GM19397 (cell line): ENCODE measurements around the gene DIABLO.
"Not testable (repeated sequence)": the region's sequence is repeated elsewhere in the genome, so short reads cannot be mapped to it uniquely, and the experiment has no call there.

Experiments
- ATAC-seq: cut with Tn5 transposase; IDR thresholded peaks from one replicate; pipeline ENCODE4 v1.9.1; 2021; ENCODE audit warnings: mild to moderate bottlenecking, moderate library complexity; ENCODE audit not compliant: unreplicated experiment

The DIABLO gene

DNA sequence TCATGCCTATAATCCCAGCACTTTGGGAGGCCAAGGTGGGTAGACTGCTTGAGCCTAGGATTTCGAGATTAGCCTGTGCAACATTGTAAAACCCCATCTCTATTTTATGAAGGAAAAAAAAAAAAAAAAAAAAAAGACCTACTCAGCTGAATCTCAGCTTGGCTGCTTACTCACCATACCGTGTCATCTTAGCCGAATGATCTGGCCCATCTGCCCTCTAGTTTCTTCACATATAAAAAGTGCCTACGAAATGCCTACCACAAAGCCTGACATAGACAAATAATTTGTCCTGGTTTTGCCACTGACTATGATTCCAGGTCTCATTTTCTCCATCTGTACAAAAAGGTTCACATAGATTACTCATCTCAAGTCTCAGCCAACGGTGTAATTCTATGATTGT lies 10.1 kb downstream of the DIABLO start:
- no peak for ATAC-seq

GRCh38 chr12:122208073-122208820 lies 17.6 kb downstream of the DIABLO start:
- no peak for ATAC-seq

GRCh38 chr12:122207391-122207790 lies 18.5 kb downstream of the DIABLO start:
- no peak for ATAC-seq

DNA sequence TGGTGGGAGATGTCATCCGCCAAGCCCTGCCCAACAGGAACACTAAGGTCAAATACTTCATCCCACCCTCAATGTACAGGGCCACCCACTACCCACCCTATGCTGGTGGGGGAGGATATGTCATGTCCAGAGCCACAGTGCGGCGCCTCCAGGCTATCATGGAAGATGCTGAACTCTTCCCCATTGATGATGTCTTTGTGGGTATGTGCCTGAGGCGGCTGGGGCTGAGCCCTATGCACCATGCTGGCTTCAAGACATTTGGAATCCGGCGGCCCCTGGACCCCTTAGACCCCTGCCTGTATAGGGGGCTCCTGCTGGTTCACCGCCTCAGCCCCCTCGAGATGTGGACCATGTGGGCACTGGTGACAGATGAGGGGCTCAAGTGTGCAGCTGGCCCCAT lies 18.9 kb downstream of the DIABLO start:
- ATAC-seq = no peak

- no peak for ATAC-seq
These were observed 19.6 kb downstream of the DIABLO start for GRCh38 chr12:122206111-122206881.

DNA sequence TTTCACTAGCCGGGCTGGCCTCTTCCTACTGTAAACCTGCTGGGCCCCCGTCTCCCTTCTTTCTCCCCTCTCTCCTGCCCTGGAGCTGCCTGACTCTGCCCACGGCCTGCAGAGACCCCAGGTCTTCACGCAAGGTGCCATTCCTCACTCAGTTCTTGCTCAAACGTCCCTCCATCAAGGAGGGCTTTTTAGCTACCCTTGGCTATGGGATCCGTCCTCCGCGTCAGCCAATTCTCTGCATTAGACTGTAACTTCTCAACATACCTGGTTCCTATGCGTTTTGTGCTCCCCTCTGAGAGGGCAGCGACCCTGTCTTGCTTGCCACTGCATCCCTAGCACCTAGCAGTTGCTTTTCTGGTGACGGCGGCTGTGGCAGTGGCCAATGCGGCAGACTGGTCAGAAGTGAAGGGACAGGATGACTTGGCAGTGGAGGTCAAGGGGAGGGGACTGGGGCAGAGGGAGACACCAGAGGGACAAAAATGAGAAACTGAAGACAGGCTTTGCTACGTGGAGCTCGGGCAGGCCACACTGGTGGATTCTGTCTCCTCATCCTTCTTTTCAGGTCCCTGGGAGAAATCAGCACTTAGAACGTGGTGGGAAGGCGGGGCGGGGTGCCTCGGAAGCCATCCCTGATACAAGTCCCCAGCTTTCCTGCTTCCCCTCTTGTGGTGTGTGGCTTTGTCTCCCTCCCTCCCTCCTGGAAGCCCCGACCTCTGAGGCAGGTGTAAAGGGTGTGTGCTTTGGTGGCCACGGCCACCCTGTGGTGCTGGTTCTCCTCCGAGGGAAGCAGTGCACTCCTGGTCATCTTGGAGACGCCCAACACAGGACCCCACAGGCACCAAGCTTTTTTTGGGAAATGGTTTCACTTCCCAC lies 20.6 kb downstream of the DIABLO start:
- no peak for ATAC-seq

DNA sequence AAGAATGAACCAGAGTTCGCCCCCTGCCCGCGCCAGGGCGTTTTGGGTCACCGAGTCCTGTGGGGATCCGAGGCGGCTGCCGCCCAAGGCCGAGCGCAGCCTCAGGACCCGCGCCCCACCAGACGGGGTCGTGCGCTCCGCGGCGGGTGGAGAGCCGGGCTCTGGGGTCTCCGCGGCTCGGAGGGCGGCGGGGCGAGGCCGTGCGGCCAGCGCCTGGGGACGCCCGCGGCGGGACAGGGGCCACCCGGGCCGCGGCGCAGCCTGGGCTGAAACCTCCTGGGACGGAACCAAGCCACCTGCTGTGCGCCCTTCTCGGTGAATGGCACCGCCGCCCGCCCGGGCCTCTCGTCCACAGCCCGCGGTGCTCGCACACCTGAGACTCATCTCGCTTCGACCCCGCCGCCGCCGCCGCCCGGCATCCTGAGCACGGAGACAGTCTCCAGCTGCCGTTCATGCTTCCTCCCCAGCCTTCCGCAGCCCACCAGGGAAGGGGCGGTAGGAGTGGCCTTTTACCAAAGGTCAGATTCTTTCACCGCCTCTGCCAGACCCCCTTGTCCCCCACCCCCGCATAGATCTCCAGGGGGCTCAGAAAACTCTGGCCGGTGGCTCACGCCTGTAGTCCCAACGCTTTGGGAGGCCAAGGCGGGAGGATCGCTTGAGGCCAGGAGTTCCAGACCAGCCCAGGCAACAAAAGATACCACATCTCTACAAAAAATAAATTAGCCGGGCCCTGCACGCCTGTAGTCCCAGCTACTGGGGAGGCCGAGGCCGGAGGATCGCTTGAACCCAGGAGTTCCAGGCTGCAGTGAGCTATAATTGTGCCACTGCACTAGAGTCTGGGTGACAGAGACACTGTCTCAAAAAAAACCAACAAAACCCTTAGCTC lies 21.4 kb downstream of the DIABLO start:
- ATAC-seq = no peak

- ATAC-seq = no peak
These were observed 22.3 kb downstream of the DIABLO start, which contains the start of gene B3GNT4 for GRCh38 chr12:122203301-122204166. Gene B3GNT4 (plus strand): TSS chr12:122203709. CDS start chr12:122204619, 910 bp downstream.

DNA sequence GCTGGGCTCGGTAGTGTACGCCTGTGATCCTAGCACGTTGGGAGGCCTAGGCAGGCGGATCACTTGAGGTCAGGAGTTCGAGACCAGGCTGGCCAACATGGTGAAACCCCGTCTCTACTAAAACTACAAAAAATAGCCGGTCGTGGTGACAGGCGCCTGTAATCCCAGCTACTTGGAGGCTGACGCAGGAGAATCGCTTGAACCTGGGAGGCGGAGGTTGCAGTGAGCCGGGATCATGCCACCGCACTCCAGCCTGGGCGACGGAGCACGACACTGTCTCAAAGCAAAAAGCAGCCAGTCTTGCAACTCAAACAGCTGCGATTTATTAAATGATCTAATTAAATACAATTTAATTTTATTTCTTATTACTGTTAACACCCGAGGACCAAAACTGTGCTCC lies 23.0 kb downstream of the DIABLO start:
- not testable (repeated sequence) for ATAC-seq

DNA sequence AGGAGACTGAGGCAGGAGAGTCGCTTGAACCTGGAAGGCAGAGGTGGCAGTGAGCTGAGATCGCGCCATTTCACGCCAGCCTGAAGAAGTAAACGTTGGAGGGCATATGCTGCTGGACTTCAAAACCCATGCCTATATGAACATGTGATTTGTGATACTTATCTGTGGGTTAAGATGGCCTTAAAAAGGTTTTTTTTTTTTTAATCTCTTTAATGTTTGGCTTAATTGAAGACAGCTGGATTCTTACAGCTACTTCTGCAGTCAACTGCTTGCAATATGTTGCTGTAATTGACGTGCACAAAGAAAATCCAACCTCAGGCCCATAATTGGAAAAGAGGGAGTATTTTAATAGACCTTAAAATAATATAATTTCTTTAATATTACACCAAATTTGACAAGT lies 23.8 kb downstream of the DIABLO start:
- ATAC-seq = no peak

DNA sequence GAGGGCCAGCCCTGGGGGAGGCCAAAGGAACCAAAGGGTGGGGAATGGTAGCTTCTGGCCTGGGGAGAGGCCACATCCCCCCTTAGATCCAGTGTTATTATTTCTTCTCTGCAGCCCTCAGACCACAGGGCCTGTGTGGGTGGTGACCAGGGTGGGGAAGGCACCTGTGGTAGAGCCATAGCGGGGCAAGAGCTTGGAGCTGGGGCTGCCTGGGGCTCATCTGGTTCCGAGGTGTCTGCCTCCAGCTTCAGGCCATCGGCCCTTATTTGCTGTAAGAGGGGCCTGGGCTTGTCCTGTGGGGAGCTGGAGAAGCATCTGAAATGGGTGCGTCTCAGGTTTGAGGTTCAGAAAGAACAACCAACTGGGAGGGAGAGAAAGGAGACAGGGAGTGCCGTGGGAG lies 24.5 kb downstream of the DIABLO start:
- ATAC-seq = no peak

DNA sequence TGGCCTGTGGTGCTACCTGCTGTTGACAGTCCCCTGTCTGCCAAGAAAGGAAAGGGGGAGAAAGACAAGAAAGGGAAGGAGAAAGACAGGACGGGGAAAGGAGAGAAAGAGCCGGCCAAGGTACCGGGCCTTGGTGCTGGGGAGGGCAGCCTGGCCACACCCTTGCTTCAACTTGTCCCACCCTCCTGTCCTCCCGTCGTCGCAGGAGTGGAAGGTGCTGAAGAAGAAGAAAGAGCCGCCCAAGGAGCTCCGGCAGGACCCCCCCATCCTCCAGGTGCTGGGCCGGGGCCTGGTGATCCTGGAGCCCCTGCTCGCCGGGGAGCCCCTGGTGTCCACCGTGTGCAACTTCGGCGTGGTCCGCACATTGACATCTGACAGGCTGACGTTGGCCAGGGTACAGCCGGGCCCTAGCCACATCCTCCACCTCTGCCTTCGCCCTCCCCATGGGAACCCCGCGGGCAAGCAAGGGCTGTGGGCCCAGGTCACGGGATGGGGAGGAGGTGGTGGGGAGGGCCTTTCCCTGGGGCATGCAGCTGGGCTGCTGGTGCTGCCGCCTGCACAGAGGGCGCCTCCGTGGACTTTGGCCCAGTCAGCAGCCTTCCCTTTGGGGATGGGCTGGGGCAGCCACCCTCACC lies 25.2 kb downstream of the DIABLO start:
- ATAC-seq = no peak

DNA sequence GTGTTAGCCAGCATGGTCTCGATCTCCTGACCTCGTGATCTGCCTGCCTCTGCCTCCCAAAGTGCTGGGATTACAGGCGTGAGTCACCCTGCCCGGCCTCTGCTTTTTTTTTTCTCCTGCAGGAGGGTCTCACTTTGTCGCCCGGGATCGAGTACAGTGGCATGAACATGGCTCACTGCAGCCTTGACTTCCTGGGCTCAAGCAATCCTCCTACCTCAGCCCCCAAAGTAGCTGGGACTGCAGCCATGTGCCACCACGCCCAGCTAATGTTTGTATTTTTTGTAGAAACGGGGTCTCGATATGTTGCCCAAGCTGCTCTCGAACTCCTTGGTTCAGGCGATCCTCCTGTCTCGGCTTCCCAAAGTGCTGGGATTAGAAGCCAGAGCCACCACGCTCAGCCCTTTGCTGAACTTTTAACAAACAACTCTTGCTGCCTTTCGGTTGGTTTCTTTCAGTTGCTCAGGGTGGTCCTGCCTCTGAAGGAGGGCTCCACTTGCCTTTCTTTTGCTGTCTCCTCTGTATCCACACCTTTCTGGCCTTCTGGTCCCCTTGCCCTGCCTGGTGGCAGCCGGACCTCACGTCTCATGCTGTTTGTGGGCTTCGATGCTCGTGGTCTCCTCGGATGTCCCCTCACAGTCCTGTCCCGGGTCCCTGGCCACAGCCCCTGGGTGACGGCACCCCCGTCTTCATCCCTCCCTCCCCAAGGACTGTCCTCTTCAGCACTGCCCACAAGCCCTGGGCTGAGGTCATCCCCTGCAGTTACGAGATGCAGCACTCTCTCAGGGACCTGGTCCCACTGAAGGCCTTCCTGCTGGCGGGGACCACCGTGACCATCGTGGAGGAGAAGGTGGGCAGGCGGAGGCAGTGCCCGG lies 26.1 kb downstream of the DIABLO start:
- no peak for ATAC-seq

DNA sequence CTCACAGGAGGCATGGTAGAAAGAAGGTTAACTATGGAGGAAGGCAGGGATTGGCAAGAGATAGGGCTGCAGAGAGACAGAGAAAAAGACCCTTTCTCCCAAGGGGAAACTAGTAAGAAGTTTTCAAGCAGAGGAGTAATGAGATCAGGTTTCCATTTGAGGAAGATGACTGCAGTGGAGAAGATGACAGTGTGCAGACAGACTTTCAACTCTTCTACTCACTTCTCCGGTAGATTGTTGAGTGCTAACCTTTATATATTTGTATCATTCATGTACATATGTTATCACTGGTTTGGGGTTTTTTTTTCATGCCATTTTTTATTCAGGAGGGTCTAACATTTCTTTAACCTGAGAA lies 28.3 kb downstream of the DIABLO start:
- ATAC-seq = no peak

DNA sequence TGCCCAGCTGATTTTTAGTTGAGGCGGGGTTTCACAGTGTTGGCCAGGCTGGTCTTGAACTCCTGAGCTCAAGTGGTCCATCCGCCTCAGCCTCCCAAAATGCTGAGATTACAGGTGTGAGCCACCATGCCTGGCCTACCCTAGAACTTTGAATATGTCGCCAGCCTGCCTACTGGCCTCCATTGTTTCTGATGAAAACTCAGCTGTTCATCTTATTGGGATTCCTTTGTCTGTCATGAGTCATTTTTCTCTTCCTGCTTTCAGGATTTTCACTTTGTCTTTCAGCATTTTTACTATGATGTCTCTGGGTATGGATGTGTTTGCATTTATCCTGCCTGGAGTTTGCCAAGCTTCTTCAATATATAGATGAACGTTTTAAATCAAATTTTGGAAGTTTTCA lies 30.4 kb downstream of the DIABLO start:
- ATAC-seq = no peak

DNA sequence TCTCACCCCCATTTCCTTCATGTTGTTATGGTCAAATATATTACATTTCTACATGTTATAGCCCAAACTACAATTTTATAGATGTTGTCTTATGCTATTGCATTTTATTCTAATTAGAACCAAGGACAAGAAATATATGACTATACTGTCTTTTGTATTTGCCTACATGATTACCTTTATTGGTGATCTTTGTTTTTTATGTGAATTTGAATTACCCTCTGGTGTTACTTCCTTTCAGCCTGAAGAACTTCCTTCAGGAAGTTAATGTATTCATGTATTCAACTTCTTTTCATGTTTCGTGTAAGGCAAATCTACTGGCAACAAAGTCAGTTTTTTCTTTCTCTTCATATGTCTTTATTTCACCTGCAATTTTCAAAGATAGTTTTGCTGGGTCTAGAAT lies 31.0 kb downstream of the DIABLO start:
- ATAC-seq = no peak

- ATAC-seq = no peak
These were observed 33.4 kb downstream of the DIABLO start for GRCh38 chr12:122192441-122192840.
